Activated T-cell treated with anti-CD3 and anti-CD28 coated beads, Interleukin-2, amount 50 U/mL, for 4 hours (primary cell): ENCODE results near the gene PAOX. TPM values are rescaled to one million over a fixed set of nuclear protein-coding genes. Genes with fewer than 3 reads are reported as not detected.
"Not testable (repeated sequence)": the region's sequence is repeated elsewhere in the genome, so short reads cannot be mapped to it uniquely, and the experiment has no call there.

ENCODE experiments used
- ATAC-seq, 2 donors: fragments of 200-7000 bp; cut with Tn5 transposase; one replicate each; pipeline ENCODE4 v1.10.0; 2021
- DNase-seq: peaks from one replicate; pipeline ENCODE4 v3.0.0-alpha.2; 2020
- H3K27me3 Mint-ChIP-seq: one replicate; pipeline ENCODE4 v1.8.0; 2021; ENCODE audit warnings: low read depth, mixed read lengths
- H3K36me3 Mint-ChIP-seq: one replicate; pipeline ENCODE4 v1.8.0; 2022; ENCODE audit warnings: mixed read lengths; ENCODE audit not compliant: insufficient read depth
- H3K4me1 Mint-ChIP-seq: one replicate; pipeline ENCODE4 v1.8.0; 2021; ENCODE audit warnings: low read depth, mixed read lengths
- H3K4me3 Mint-ChIP-seq: one replicate; pipeline ENCODE4 v1.8.0; 2021; ENCODE audit warnings: mild to moderate bottlenecking, moderate library complexity, mixed read lengths
- H3K9me3 Mint-ChIP-seq: one replicate; pipeline ENCODE4 v1.8.0; 2021; ENCODE audit warnings: mixed read lengths
- total RNA-seq, 3 donors: library from RNA; stranded (reverse); gene quantifications; one replicate each; pipeline ENCODE4 v1.2.1, GENCODE V29; 2021

The PAOX gene
- total RNA-seq, 3 donors from 2014 or later, result 2.6 to 3.2 (median 2.9) TPM

DNA sequence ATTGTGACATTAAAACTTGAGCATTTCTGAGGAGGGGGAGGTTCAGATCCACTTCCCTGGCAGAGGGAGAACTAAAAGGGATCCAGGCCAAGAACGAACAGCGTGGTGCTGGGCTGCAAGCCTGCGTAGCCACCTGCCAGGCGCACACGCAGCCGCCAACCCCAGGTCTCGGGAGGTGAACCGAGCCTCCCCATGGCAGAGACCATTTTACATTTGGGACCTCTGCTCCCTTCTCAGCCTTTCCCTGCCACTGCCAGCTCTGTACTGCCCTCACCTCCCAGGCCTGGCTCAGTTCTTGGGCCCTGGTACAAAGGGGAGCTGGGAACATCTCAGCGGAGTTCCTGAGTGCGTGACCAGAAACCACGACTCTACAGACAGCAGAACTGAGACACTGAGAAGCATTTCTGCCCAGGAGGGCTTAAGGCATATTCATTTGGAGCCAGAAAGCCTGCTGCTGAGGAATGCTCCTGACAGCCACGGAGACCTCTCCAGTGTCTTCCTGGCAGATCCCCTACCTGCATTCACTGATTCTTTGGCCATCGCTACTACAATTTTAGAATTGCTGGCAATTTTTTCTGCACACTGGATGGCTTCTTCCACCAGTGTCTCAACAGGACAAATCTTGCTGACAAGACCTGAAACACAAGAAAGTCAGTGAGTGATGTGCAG, 13.5 kb upstream of the PAOX start:
- peaks cover 7% of the 10 kb centered on the region for H3K4me1 Mint-ChIP-seq
- DNase-seq (no peak), ATAC-seq (no peak)
- no peaks in the 10 kb centered on the region for H3K9me3 Mint-ChIP-seq
- H3K27me3 Mint-ChIP-seq, result no peaks in the 10 kb centered on the region
- peaks cover 18% of the 10 kb centered on the region for H3K36me3 Mint-ChIP-seq
- no peak overlapping the region for H3K4me3 Mint-ChIP-seq

DNA sequence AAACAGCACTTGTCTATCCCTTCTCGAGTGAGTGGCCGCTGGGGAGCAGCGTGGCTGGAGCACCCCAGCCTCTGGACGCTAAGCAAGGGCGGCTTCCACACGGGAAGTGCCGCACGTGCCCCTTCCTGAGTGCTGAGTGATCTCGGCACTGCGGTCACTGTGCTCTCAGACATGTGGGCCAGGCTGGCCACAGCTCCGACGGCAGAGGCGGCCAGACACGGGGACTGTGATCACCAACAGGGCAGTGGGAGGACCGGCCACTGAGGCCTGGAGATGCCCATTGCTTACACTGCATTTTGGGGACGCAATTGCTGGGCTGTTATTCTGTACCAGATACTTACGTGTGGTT, 13.0 kb upstream of the PAOX start:
- peaks cover 7% of the 10 kb centered on the region for H3K4me1 Mint-ChIP-seq
- H3K4me3 Mint-ChIP-seq, result no peak overlapping the region
- ATAC-seq, result no peak
- H3K36me3 Mint-ChIP-seq, result peaks cover 18% of the 10 kb centered on the region
- H3K9me3 Mint-ChIP-seq, result no peaks in the 10 kb centered on the region
- DNase-seq, result no peak
- no peaks in the 10 kb centered on the region for H3K27me3 Mint-ChIP-seq

DNA sequence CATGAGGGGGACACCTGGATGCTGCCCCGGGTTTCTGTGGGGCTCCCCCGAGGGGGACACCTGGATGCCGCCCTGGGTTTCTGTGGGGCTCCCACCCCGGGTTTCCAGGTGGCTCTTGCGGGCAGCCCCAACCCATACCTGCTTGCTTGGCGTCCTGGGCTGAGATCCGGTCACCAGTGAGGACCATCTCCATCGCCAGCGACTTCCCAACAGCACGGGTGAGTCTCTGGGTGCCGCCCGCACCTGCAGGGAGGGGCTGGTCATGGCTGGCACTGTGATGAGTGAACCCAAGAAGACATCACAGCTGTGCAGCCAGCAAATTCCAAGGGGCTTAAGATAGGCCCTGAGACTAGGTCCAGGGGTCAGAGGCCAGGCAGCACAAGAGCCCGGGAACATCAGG, 12.3 kb upstream of the PAOX start:
- Mint-ChIP-seq H3K9me3 (no peaks in the 10 kb centered on the region), H3K4me1 (peaks cover 2% of the 10 kb centered on the region)
- ATAC-seq, result no peak

DNA sequence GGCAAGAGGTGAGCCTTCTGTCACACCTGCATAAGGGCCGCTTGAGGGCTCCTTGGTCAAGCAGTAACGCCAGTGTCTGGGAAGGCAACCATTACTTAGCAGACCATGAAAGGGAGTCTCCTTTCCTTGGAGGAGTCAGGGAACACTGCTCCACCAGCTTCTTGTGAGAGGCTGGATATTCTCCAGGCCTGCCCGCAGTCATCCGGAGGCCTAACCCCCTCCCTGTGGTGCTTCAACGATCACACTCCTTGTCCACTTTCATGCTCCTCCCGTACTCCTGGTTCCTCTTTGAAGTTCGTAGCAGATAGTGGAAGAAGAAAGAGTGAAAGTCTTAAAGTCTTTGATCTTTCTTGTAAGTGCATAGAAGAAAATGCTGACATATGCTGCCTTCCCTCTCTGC, 11.6 kb upstream of the PAOX start:
- not testable (repeated sequence) for ATAC-seq, H3K27me3 Mint-ChIP-seq, H3K4me1 Mint-ChIP-seq, H3K4me3 Mint-ChIP-seq, H3K9me3 Mint-ChIP-seq, DNase-seq
- peaks cover 11% of the 10 kb centered on the region for H3K36me3 Mint-ChIP-seq

More for the DNA sequence above, 12.3 kb upstream of the PAOX start:
- H3K4me3 Mint-ChIP-seq, result no peak overlapping the region
- no peaks in the 10 kb centered on the region for H3K27me3 Mint-ChIP-seq
- peaks cover 17% of the 10 kb centered on the region for H3K36me3 Mint-ChIP-seq
- no peak for DNase-seq

DNA sequence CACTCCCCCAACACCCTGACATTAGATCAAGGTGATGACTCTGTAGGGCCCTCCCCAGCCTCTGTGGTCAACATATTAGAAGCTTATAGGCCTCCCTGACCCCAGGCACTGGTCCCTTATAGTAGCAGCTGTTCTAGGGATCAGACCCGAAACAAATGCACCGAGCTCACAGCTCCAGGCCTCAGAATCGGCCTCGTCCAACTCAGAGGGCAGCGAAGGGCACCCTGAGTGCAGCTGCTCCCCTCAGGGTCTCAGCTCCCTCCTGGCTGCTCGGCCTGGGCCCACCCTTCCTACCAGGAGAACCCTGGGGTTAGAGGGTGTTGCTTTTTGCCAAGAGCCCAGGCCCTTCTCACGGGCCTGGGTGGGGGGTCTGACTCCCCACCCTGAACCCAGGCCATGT, 10.9 kb upstream of the PAOX start:
- H3K27me3 Mint-ChIP-seq, result no peaks in the 10 kb centered on the region
- no peak for ATAC-seq
- no peak for DNase-seq
- H3K4me3 Mint-ChIP-seq, result no peak overlapping the region
- peaks cover 11% of the 10 kb centered on the region for H3K36me3 Mint-ChIP-seq
- H3K4me1 Mint-ChIP-seq, result peaks cover 2% of the 10 kb centered on the region
- no peaks in the 10 kb centered on the region for H3K9me3 Mint-ChIP-seq

DNA sequence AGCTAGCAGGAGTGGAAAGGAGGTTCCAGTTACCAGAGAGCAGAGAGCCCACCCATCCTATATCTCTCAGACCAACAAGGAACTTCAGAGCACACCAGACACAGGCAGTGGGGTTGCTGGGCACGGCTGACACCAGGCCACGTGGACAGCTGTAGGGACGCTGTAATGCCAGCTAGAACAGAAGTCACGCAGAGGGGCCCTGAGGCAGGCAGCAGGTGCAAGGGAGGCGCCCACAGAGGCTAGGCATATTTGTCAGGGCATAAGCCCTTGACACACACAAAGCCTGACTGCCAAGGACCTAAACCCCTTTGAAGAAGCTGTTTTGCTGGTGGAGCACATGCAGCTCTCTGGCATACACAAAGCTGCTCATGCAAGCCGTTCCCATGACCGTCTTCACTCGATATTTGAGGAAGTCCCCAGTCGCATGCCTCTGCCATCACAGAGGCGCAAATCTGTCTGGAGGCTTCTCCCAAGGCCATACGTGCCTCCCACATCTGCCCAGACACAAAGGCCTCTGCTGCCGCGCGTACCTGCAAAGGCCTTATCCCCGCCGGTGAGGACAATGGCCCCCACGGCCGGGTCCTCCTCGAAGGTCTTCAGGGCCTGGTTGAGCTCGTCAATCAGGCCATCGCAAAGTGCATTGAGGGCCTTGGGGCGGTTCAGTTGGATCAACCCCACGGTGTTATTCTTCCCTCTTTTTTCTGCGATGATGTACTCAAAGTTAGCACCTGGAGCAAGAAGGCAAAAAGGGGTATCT, 8.9 kb upstream of the PAOX start:
- DNase-seq (no peak), ATAC-seq (no peak)
- Mint-ChIP-seq H3K4me1 (peaks cover 6% of the 10 kb centered on the region), H3K9me3 (no peaks in the 10 kb centered on the region), H3K36me3 (peaks cover 11% of the 10 kb centered on the region), H3K27me3 (no peaks in the 10 kb centered on the region), H3K4me3 (peak overlapping the region; percentile 5)

DNA sequence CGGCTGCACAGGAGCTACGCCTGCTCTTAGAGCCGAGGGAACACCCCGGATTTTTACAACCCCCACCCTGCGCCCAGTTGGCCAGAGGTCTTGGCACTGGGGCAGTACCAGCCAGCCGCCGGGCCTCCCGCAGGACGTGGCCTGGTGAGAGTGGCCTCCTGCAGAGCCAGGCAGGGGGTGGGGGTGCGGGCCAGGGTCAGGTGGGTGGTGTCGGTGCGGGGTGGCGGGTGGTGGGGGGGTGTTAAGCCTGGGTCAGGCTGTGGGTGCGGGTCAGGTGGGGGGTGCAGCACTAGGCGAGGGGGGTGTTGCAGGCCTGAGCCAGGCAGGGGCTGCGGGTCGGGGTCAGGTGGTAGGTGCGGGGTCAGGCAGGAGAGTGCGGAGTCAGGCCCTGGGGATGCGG, 6.6 kb upstream of the PAOX start:
- Mint-ChIP-seq H3K4me3 (peak overlapping the region; percentile 77), H3K4me1 (peaks cover 11% of the 10 kb centered on the region), H3K27me3 (no peaks in the 10 kb centered on the region), H3K9me3 (no peaks in the 10 kb centered on the region), H3K36me3 (peaks cover 11% of the 10 kb centered on the region)
- no peak for ATAC-seq
- DNase-seq, result no peak

DNA sequence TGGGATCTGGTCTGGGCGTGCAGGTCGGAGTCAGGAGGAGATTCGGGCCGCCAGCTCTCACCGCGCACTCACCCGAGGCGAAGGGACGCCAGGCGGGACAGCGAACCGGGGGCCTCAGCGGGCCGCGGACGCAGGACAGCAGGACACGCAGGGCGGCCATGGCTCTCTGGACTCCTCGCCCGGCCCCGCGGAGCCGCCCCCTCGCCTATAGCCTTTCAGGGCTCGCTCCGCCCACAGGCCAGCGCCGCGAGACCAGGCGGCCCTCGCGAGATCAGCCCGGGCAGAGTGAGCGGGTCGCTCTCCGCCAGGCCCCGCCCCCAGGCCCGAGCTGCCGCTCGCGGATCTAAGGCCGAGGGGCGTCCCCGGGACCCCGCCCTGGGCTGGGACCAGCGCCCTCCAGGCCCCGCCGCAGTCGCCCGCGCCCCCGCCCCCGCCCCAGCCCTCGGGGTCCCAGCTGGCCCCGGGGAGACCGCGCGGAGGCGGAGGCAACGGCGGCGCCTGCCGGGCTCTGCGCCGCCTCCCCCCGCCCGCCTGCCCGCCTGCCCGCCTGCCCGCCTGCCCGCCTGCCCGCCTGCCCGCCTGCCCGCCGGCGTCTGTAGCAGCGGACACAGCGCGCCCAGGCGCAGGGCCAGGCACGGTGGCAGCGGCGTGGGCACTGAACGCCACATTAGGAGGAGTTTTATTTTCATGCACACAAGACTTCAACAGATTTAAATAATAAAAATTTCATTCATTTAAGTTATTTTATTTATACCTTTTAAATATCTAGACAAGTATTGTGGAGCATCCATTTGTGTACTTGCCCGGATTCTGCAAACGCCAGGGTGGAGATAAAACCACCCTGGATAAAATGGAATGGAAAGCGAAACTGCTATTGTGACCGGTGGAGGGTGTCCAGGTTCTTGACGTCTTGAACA, 5.6 kb upstream of the PAOX start, which contains the start of gene ECHS1:
TSS of gene ECHS1 (minus strand) at position 181 of the 917 bp plus-strand sequence. CDS start at position 160, 21 bp downstream.
- peak; percentile 99 to 100 for ATAC-seq
- H3K4me1 Mint-ChIP-seq, result peaks cover 11% of the 10 kb centered on the region
- H3K27me3 Mint-ChIP-seq, result no peaks in the 10 kb centered on the region
- H3K4me3 Mint-ChIP-seq, result peak within 1 kb of the TSS; percentile 82
- H3K36me3 Mint-ChIP-seq, result peaks cover 11% of the 10 kb centered on the region
- H3K9me3 Mint-ChIP-seq, result no peaks in the 10 kb centered on the region
- peak; percentile 91 for DNase-seq

DNA sequence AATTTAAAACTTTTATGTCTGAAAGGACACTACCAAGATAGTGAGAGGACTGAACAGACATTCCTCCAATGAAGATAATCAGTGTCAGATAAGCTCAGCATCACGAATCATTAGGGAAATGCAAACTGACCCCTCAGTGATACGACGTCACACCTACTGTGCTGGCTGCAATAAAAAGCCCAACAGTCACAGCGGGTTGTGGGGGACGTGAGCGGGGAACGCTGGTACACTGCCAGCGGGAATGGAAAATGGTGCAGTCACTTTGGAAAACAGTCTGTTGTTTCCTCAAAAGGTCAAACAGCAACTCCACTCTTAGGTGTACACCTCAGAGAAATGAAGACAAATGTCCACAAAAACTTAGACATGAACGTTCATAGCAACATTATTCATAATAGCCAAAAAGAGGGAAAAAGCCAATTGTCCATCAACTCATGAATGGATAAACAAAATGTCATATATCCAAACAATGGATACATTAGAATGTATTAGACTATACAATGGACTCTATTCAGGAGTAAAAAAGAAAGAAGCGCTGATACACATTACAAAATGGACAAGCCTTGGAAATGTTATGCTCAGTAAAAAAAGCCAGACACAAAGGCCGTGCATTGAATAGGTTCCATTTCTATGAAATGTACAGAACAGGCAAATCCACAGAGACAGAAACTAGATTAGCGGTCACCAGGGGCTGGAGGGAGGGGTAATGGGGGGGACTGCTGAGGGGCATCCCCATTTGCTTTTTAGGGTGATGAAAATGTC, 3.5 kb upstream of the PAOX start:
- DNase-seq (no peak), ATAC-seq (no peak)
- Mint-ChIP-seq H3K4me3 (peak overlapping the region; percentile 70), H3K4me1 (peaks cover 16% of the 10 kb centered on the region), H3K27me3 (no peaks in the 10 kb centered on the region), H3K9me3 (no peaks in the 10 kb centered on the region), H3K36me3 (peaks cover under 1% of the 10 kb centered on the region)

DNA sequence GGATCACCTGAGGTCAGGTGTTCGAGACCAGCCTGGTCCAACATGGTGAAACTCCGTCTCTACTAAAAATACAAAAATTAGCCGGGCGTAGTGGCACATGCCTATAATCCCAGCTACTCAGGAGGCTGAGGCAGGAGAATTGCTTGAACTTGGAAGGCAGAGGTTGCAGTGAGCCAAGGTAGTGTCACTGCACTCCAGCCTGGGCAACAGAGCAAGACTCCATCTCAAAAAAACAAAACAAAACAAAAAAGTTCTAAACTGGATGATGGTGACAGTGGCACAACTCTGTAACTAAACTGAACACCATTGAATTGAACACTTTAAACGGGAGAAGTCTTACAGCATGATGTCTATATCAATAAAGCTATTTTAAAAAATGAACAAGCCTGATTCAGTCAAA, 2.9 kb upstream of the PAOX start:
- not testable (repeated sequence) for H3K36me3 Mint-ChIP-seq, H3K9me3 Mint-ChIP-seq, DNase-seq, H3K27me3 Mint-ChIP-seq, ATAC-seq
- Mint-ChIP-seq H3K4me3 (peak overlapping the region; percentile 44), H3K4me1 (peaks cover 16% of the 10 kb centered on the region)

DNA sequence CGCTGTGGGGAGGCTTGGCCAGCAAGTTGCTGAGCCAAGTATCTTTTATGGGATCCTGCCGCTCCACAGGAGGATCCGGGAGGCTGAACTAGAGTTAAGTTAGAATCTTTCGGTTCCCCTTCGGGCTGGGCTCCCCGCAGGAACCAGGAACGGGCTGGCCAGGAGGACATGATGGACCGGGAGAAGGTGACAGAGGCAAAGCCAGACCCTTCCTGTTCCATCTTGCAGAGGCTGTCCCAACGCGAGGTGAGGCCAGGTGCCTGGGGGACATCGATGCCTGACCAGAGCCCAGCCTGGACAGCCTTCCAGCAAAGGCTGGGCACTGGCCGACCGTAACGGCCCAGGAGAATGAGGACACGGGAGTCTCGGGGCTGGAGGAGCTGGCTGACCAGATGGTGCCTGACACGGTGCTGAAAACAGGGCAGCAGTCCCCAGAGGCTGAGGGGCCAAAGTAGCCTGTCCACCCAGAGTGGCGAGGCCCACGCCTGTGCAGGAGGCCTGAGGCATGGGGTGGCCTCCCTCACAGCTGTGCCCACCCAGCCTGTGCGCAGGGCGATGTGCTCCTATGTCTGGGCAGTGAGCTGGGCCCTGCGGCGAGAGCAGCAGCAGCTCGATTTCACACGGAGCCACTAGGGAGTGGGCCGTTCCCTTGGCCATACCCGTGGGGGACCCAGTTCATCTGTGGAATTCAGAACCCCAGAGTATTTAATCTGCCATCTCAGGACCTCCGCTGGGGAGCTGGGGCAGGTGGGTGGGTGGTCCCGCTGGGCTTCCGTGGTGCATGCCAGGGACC, 1.8 kb upstream of the PAOX start:
- DNase-seq (no peak), ATAC-seq (no peak)
- Mint-ChIP-seq H3K4me1 (peaks cover 15% of the 10 kb centered on the region), H3K9me3 (no peaks in the 10 kb centered on the region), H3K36me3 (no peaks in the 10 kb centered on the region), H3K4me3 (peak overlapping the region; percentile 81), H3K27me3 (no peaks in the 10 kb centered on the region)

DNA sequence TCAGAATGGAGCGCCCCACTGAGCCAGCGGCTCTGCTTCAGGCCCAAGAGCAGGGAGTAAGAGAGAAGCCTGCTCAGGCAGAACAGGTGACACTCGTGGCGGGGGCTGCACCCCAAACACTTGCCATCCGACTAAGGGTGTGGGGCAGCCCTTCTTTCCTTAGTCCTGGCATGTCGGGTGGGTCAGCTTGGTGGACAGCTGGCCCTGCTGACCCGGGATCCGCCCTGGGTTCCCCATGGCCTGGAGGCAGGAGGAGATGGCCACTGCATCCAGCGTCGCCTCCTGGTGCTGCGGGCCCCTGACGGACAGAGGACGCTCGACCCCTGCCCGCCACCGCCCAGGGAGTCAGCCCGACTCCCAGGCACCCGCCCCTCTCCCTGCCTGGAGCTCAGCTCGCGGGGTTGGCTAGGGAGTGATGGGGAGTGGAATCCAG, 1.2 kb upstream of the PAOX start:
- ATAC-seq (no peak), DNase-seq (no peak)
- peaks cover 15% of the 10 kb centered on the region for H3K4me1 Mint-ChIP-seq
- H3K4me3 Mint-ChIP-seq, result peak overlapping the region; percentile 81
- H3K36me3 Mint-ChIP-seq, result no peaks in the 10 kb centered on the region
- H3K27me3 Mint-ChIP-seq, result no peaks in the 10 kb centered on the region
- no peaks in the 10 kb centered on the region for H3K9me3 Mint-ChIP-seq
